Karpas-422 (cell line): ENCODE data around the gene SHH. TPM values are rescaled to one million over a fixed set of nuclear protein-coding genes. Genes with fewer than 3 reads are reported as not detected.

ENCODE experiments used
- DNase-seq: peaks from one replicate; pipeline ENCODE4 v3.0.0-alpha.2; 2015
- H2AFZ ChIP-seq: fragments of 200-600 bp; sonication (generic); 2 replicates; pipeline ENCODE4 v1.6.1; 2014; ENCODE audit warnings: antibody characterized with exemption, low read length, mixed read lengths
- H3K27ac ChIP-seq: fragments of 200-600 bp; sonication (generic); 2 replicates; pipeline ENCODE4 v1.5.1; 2014; ENCODE audit warnings: mild to moderate bottlenecking, low read length, moderate library complexity
- H3K27me3 ChIP-seq: fragments of 200-600 bp; sonication (generic); 2 replicates; pipeline ENCODE4 v1.6.1; 2014; ENCODE audit warnings: low read length, mixed read lengths
- H3K36me3 ChIP-seq: fragments of 200-600 bp; sonication (generic); 2 replicates; pipeline ENCODE4 v1.6.1; 2014; ENCODE audit warnings: low read length, mixed read lengths; ENCODE audit not compliant: insufficient read depth
- H3K4me1 ChIP-seq: fragments of 200-600 bp; sonication (generic); 2 replicates; pipeline ENCODE4 v1.6.1; 2014; ENCODE audit warnings: mild to moderate bottlenecking, low read length, mixed read lengths
- H3K4me2 ChIP-seq: fragments of 200-600 bp; sonication (generic); 2 replicates; pipeline ENCODE4 v1.6.1; 2014; ENCODE audit warnings: low read length, low read depth, mild to moderate bottlenecking; ENCODE audit not compliant: poor library complexity, severe bottlenecking
- H3K4me3 ChIP-seq: fragments of 200-600 bp; sonication (generic); 2 replicates; pipeline ENCODE4 v1.5.1; 2014; ENCODE audit warnings: mild to moderate bottlenecking, antibody characterized with exemption, low read length, mixed read lengths
- H3K79me2 ChIP-seq: fragments of 200-600 bp; sonication (generic); 2 replicates; pipeline ENCODE4 v1.6.1; 2014; ENCODE audit warnings: mild to moderate bottlenecking, low read length, mixed read lengths
- H3K9ac ChIP-seq: fragments of 200-600 bp; sonication (generic); 2 replicates; pipeline ENCODE4 v1.6.0; 2014; ENCODE audit warnings: low read length
- H3K9me2 ChIP-seq: fragments of 200-600 bp; sonication (generic), shearing (Covaris generic); replicated peaks from 2 replicates; pipeline ENCODE4 v1.6.0; 2014; ENCODE audit warnings: mild to moderate bottlenecking, low read length, moderate library complexity; ENCODE audit not compliant: insufficient read depth
- H3K9me3 ChIP-seq: fragments of 300-700, 200-600 bp; sonication (generic); 2 replicates; pipeline ENCODE4 v1.6.1; 2014; ENCODE audit warnings: low read length, mixed read lengths
- H4K20me1 ChIP-seq: fragments of 200-600 bp; sonication (generic); 2 replicates; pipeline ENCODE4 v1.6.1; 2014; ENCODE audit warnings: mild to moderate bottlenecking, antibody characterized with exemption, low read length, low read depth; ENCODE audit not compliant: insufficient read depth
- total RNA-seq: library from RNA; depleted of rRNA; stranded (reverse); fragments of >200 nt; shearing (Covaris generic); gene quantifications from 2 replicates; pipeline ENCODE4 v1.2.3, GENCODE V29; 2014; ENCODE audit warnings: low replicate concordance

SHH gene
- total RNA-seq, 1 experiment from 2014 or later: not detected

DNA sequence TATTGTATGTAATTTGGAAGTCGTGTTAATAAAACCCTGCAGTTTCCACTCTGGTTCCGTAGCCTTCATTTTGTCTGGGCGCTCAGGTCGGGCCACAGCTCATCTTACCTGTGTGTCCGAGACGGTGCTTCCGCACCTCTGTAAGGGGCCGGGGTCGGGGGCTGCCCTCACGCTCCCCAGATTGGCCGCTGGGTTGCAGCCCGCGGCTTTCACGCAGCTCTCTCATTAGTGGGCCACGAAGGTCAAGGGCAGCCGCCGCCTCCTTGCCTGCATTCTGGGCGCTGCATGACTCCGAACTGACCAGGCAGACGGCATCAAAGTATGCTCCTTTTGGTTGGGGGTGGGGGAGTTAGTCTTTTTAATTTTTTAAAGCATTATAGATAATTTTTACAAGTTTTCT lies 30.8 kb downstream of the SHH start:
- no peak overlapping the region for H3K4me3 ChIP-seq
- no peaks in the 10 kb centered on the region for H3K79me2 ChIP-seq
- H3K4me1 ChIP-seq: no peaks in the 10 kb centered on the region
- H3K27ac ChIP-seq: no peak overlapping the region
- no peak overlapping the region for H3K9ac ChIP-seq
- H3K27me3 ChIP-seq: no peaks in the 10 kb centered on the region
- H3K36me3 ChIP-seq: peaks cover 20% of the 10 kb centered on the region
- no peak overlapping the region for H3K4me2 ChIP-seq
- no peak for DNase-seq
- no peaks in the 10 kb centered on the region; the same call in 1 of the 2 replicates for H4K20me1 ChIP-seq
- H3K9me3 ChIP-seq: no peaks in the 10 kb centered on the region
- no peaks in the 10 kb centered on the region for H3K9me2 ChIP-seq
- H2AFZ ChIP-seq: no peak overlapping the region

DNA sequence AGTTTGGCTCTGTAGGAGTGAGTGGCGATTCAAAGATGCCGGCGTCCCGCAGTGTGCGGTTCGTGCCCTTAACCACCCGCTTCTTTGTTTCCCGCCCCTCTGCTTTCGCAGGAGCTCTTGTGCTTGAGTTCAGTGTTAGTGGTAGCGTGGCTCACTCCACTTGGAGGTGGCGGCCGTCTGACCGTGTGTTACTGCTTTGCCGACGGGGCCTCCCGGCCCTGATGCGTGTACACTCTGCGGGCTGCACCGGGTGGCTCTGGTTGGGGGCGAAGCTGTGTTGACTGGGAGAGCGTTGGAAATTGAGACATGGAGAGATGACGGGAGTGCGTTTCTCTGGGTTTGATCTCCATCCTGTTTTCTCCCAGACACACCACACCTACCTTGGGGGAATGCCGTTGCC lies 31.4 kb downstream of the SHH start:
- peaks cover 25% of the 10 kb centered on the region for H3K36me3 ChIP-seq
- H3K9me2 ChIP-seq: no peaks in the 10 kb centered on the region

DNA sequence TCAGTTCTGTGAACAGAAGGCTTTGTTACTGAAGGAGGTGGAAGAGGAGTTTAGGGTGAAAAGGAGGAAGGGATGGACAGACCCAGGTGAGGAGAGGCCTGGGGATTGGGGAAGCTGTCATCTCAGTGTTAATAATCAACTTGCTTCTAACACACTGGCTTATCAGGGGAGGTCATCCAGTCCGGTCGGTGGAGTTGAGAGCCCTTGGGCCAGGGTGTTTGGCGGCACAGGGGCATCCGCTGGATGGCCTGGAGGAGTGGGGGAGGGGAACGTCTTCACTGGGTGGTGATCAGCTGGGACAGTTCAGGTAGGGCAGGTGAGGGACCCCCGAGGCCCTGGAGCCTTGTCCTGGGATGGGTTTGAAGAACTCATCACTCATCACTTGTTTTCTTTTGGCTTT lies 33.9 kb downstream of the SHH start:
- H3K79me2 ChIP-seq: no peaks in the 10 kb centered on the region
- H4K20me1 ChIP-seq: no peaks in the 10 kb centered on the region; the same call in 1 of the 2 replicates
- no peak overlapping the region for H3K27ac ChIP-seq
- no peaks in the 10 kb centered on the region for H3K9me2 ChIP-seq
- H3K9ac ChIP-seq: no peak overlapping the region
- no peak overlapping the region for H3K4me2 ChIP-seq
- H3K4me1 ChIP-seq: no peaks in the 10 kb centered on the region
- peaks cover 28% of the 10 kb centered on the region for H3K36me3 ChIP-seq
- no peak overlapping the region for H2AFZ ChIP-seq
- no peak for DNase-seq
- H3K4me3 ChIP-seq: no peak overlapping the region
- no peaks in the 10 kb centered on the region for H3K9me3 ChIP-seq
- no peaks in the 10 kb centered on the region for H3K27me3 ChIP-seq

More for the DNA sequence above, 31.4 kb downstream of the SHH start:
- H4K20me1 ChIP-seq: no peaks in the 10 kb centered on the region; the same call in 1 of the 2 replicates
- H3K4me2 ChIP-seq: no peak overlapping the region
- no peak overlapping the region for H3K9ac ChIP-seq
- no peaks in the 10 kb centered on the region for H3K27me3 ChIP-seq
- H3K9me3 ChIP-seq: no peaks in the 10 kb centered on the region
- no peak overlapping the region for H2AFZ ChIP-seq
- H3K79me2 ChIP-seq: no peaks in the 10 kb centered on the region
- DNase-seq: no peak
- no peak overlapping the region for H3K27ac ChIP-seq
- H3K4me3 ChIP-seq: no peak overlapping the region
- H3K4me1 ChIP-seq: no peaks in the 10 kb centered on the region

DNA sequence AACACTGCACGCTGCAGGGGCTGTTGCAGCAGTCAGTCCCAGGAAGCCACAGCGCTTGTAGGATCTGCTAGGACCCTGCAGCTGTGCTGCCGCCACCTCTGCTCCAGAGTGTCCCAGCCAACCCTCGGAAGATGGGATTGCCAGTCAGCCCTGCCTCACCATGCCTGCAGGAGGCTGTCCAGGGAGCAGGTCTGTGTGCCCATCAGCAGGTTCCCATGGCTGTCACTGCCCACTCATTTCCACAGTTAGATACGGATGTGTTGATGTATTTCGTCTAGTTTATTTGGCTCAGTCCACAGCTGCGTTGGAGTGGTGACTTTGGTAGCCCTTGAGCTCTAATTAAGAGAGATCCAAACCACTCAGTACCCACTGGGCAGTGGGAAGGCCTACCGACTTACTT lies 35.7 kb downstream of the SHH start:
- H2AFZ ChIP-seq: no peak overlapping the region
- no peak overlapping the region for H3K4me3 ChIP-seq
- H3K9me2 ChIP-seq: no peaks in the 10 kb centered on the region
- DNase-seq: no peak
- H3K9me3 ChIP-seq: no peaks in the 10 kb centered on the region
- no peaks in the 10 kb centered on the region for H3K4me1 ChIP-seq
- no peak overlapping the region for H3K9ac ChIP-seq
- H3K27me3 ChIP-seq: no peaks in the 10 kb centered on the region
- peaks cover 35% of the 10 kb centered on the region; the same call in 1 of the 2 replicates for H3K36me3 ChIP-seq
- no peaks in the 10 kb centered on the region for H3K79me2 ChIP-seq
- peaks cover 6% of the 10 kb centered on the region; the same call in 1 of the 2 replicates for H4K20me1 ChIP-seq
- no peak overlapping the region for H3K4me2 ChIP-seq
- no peak overlapping the region for H3K27ac ChIP-seq

DNA sequence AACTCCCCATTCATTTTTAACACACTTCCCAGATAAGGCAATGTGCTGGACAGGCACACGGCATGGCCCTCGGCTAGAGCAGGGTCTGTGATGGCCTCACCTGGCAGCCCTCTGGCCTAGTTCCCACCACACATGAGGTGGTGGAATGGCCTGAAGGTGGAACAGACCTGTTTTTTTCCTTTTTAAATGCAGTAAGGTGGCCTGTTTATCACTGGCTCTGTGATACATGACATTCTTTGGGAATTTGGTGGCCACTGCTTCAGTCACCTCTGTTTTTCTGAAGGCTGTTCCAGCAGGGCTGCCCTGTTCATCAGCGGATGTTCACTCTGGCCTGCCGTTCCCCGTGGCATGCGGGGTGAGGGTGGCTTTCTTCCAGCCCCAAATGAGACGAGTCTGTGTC lies 36.6 kb downstream of the SHH start:
- H3K4me3 ChIP-seq: no peak overlapping the region
- DNase-seq: no peak
- no peak overlapping the region for H3K9ac ChIP-seq
- H3K4me1 ChIP-seq: no peaks in the 10 kb centered on the region
- no peaks in the 10 kb centered on the region for H3K9me3 ChIP-seq
- no peaks in the 10 kb centered on the region for H3K9me2 ChIP-seq
- no peak overlapping the region for H3K4me2 ChIP-seq
- H2AFZ ChIP-seq: no peak overlapping the region
- 0 out of 2 replicates have a peak, but pooled peaks cover 3% of the 10 kb centered on the region for H3K79me2 ChIP-seq
- H3K36me3 ChIP-seq: peaks cover 34% of the 10 kb centered on the region; the same call in 1 of the 2 replicates
- peaks cover 6% of the 10 kb centered on the region; the same call in 1 of the 2 replicates for H4K20me1 ChIP-seq
- H3K27me3 ChIP-seq: no peaks in the 10 kb centered on the region
- no peak overlapping the region for H3K27ac ChIP-seq

DNA sequence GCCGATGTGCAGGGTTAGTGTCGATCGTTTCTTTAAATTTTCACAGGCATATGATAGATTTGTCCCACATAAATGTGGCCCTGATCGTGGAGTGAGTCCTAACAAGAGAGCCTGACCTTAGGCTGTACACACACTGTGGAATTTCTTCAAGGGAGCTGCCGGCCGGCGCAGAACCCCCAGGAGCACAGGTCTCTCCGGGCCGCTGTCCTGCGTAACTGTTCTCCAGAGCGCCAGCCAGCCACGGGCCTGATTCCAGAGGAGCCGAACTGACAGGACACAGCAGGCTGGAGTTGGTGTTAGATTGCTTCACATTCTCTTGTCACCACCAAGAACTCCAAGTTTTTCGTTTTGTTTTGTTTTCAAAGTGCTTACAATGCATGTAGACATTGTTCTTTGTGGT lies 37.3 kb downstream of the SHH start:
- Histone ChIP-seq H3K36me3 (peaks cover 34% of the 10 kb centered on the region; the same call in 1 of the 2 replicates), H3K4me3 (no peak overlapping the region), H4K20me1 (peaks cover 6% of the 10 kb centered on the region; the same call in 1 of the 2 replicates), H3K9ac (no peak overlapping the region), H3K9me2 (no peaks in the 10 kb centered on the region), H2AFZ (no peak overlapping the region), H3K9me3 (no peaks in the 10 kb centered on the region), H3K4me1 (no peaks in the 10 kb centered on the region), H3K4me2 (no peak overlapping the region), H3K27me3 (no peaks in the 10 kb centered on the region), H3K27ac (no peak overlapping the region), H3K79me2 (0 out of 2 replicates have a peak, but pooled peaks cover 3% of the 10 kb centered on the region)
- DNase-seq: no peak

DNA sequence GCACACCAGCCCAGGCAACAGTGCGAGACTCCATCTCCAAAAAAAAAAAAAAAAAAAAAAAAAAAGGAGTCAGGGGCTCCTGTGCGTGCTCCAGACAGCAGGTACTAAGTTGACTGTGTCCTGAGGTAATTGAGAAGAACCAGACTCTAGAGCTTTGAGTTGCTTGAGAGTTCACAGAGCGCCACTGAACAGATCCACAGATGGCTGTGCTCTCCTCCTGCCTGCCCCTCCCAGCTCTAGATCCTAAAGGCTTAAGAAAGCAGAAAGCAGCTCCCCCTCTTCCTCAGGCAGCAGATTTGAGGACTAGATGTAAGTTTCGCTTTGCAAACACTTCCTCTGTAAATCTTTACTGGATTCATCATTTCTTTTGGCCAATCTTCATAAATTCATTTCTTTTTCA lies 38.7 kb downstream of the SHH start:
- H3K4me3 ChIP-seq: no peak overlapping the region
- H3K4me1 ChIP-seq: no peaks in the 10 kb centered on the region
- no peak overlapping the region for H2AFZ ChIP-seq
- peaks cover 12% of the 10 kb centered on the region; the same call in 1 of the 2 replicates for H4K20me1 ChIP-seq
- H3K79me2 ChIP-seq: peaks cover 16% of the 10 kb centered on the region
- H3K9me3 ChIP-seq: no peaks in the 10 kb centered on the region
- H3K36me3 ChIP-seq: peaks cover 42% of the 10 kb centered on the region; the same call in 1 of the 2 replicates
- no peak overlapping the region for H3K4me2 ChIP-seq
- H3K27ac ChIP-seq: no peak overlapping the region
- DNase-seq: no peak
- H3K9ac ChIP-seq: no peak overlapping the region
- no peaks in the 10 kb centered on the region for H3K9me2 ChIP-seq
- H3K27me3 ChIP-seq: no peaks in the 10 kb centered on the region

DNA sequence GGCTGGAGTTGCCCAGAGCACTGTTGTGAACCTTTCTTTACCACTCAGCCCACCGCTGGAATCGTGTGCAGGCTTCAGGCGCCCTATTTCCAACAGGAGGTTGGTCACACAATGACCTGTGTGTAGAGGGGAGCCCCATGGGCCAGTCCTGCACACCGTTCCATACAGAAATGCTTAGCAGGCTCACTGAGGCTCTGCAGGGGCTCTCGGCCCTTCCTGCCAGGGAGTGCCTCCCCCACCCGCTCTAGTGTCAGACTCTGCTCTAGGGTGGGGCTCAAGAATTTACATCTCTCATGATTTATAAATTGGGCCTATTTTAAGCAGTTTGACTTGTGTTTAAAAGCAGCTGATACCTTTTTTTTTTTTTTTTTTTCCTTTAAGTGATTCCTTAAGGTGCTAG lies 42.0 kb downstream of the SHH start:
- Histone ChIP-seq H3K9me3 (no peaks in the 10 kb centered on the region), H3K4me3 (no peak overlapping the region), H3K9ac (no peak overlapping the region), H3K27me3 (no peaks in the 10 kb centered on the region), H3K79me2 (peaks cover 16% of the 10 kb centered on the region), H3K36me3 (peaks cover 29% of the 10 kb centered on the region), H2AFZ (no peak overlapping the region), H3K4me2 (no peak overlapping the region), H4K20me1 (0 out of 2 replicates have a peak, but pooled peaks cover 17% of the 10 kb centered on the region), H3K4me1 (no peaks in the 10 kb centered on the region), H3K9me2 (no peaks in the 10 kb centered on the region), H3K27ac (no peak overlapping the region)
- DNase-seq: no peak
